ENCODE results near the gene INTS3.

Gene INTS3

GRCh38 chr1:153727463-153728304 is at the start of gene INTS3:
Gene INTS3 (plus strand): TSS chr1:153728050. CDS start chr1:153728635, 585 bp downstream.
- H3K27ac ChIP-seq: peak within 1 kb of the TSS; percentile 99
- TF ChIP-seq ZFX (IDR thresholded peaks at IDR 0.05): no peak
- no peak for TF ChIP-seq CTCF (conservative IDR thresholded peaks at IDR 0.05)

- no peak within 1 kb of the TSS for H3K27ac ChIP-seq
- no peak for TF ChIP-seq CTCF (conservative IDR thresholded peaks at IDR 0.05)
- TF ChIP-seq ZFX (IDR thresholded peaks at IDR 0.05): no peak
These were observed 49.1 kb upstream of the INTS3 start, which contains the start of gene NPR1 for GRCh38 chr1:153678519-153679336. Gene NPR1 (plus strand): TSS chr1:153678688. CDS start chr1:153679109, 421 bp downstream.

- H3K27ac ChIP-seq: no peak overlapping the region
- TF ChIP-seq ZFX (IDR thresholded peaks at IDR 0.05): no peak
- no peak for TF ChIP-seq CTCF (conservative IDR thresholded peaks at IDR 0.05)
These were observed 48.3 kb upstream of the INTS3 start for GRCh38 chr1:153679337-153680119.

- TF ChIP-seq CTCF (conservative IDR thresholded peaks at IDR 0.05): no peak
- TF ChIP-seq ZFX (IDR thresholded peaks at IDR 0.05): no peak
These were observed 47.8 kb upstream of the INTS3 start for GRCh38 chr1:153680120-153680403.

GRCh38 chr1:153682730-153683129 is 45.1 kb upstream of the INTS3 start:
- no peak overlapping the region for H3K27ac ChIP-seq
- TF ChIP-seq CTCF (conservative IDR thresholded peaks at IDR 0.05) (no peak), ZFX (IDR thresholded peaks at IDR 0.05) (no peak)

More at GRCh38 chr1:153680120-153680403, 47.8 kb upstream of the INTS3 start:
- H3K27ac ChIP-seq: no peak overlapping the region

GRCh38 chr1:153683854-153684253 is 44.0 kb upstream of the INTS3 start:
- TF ChIP-seq ZFX (IDR thresholded peaks at IDR 0.05) (no peak), CTCF (conservative IDR thresholded peaks at IDR 0.05) (no peak)
- no peak overlapping the region for H3K27ac ChIP-seq
